Measurements from ENCODE around the gene SOX8. TPM values are rescaled to one million over a fixed set of nuclear protein-coding genes. Genes with fewer than 3 reads are reported as not detected.

SOX8 gene
- total RNA-seq, 4 donors from 2014 or later = 3.0 to 27.7 (median 11.4) TPM

DNA sequence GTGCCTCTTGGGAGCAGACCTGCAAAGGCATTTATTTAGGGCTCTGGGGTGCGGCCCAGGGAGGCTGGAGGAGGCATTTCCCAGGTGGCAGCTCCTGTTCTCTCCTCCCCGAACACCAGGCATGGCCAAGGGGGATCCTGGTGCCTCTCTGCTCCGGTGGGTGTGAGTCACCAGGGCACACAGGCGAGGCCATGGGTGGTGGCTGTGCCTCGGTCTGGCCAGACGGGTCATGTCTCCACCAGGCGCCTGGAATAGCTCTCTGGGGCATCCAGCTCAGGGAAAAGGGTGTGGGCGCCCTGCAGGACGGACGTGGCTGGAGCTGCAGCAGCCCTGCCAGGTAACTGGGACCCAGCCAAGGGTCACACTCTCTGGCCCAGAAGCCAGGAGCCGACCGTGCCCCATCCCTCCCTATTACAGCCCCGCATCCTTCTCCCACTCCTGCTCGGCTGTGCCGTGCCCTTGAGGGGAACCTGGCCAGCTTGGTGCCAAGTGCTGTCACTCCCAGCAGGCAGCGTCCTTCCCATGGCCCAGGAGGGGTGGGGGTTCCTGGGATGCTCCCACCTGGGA is 25.8 kb downstream of the SOX8 start:
- H3K4me3 ChIP-seq (ENCODE audit: low read depth, poor library complexity, severe bottlenecking) = no peak overlapping the region
- no peak for DNase-seq (ENCODE audit: low spot score in 2 of 2)
- 53 to 54% methylated on average over 12 to 14 of the region's 16 CpGs for WGBS, 2 donors
- TF ChIP-seq, protein P1, sequence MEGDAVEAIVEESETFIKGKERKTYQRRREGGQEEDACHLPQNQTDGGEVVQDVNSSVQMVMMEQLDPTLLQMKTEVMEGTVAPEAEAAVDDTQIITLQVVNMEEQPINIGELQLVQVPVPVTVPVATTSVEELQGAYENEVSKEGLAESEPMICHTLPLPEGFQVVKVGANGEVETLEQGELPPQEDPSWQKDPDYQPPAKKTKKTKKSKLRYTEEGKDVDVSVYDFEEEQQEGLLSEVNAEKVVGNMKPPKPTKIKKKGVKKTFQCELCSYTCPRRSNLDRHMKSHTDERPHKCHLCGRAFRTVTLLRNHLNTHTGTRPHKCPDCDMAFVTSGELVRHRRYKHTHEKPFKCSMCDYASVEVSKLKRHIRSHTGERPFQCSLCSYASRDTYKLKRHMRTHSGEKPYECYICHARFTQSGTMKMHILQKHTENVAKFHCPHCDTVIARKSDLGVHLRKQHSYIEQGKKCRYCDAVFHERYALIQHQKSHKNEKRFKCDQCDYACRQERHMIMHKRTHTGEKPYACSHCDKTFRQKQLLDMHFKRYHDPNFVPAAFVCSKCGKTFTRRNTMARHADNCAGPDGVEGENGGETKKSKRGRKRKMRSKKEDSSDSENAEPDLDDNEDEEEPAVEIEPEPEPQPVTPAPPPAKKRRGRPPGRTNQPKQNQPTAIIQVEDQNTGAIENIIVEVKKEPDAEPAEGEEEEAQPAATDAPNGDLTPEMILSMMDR (IDR thresholded peaks at IDR 0.05) = no peak
- TF ChIP-seq POLR2A (IDR thresholded peaks at IDR 0.05) = no peak
- intact Hi-C loops (cut with DNase I; ENCODE audit: low total_unique reads) = no loop called here

DNA sequence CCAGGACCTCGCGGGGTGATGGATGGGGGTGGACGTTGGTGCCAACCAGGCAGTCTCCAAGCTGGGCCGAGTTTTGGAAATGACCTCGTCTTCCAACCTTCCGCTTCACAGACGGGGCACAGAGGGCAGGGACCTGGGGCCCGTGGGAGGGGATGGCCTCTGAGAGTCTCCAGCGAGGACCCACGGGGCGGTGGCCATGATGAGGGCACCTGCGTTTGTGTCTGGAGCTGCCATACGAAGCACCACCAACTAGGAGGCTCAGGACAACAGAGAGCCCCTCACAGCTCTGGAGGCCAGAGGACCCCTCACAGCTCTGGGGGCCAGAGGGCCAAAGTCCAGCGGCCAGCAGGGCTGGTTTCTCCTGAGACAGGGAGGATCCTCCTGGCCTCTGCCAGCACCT is 26.5 kb downstream of the SOX8 start:
- no peak for TF ChIP-seq POLR2A (IDR thresholded peaks at IDR 0.05)
- TF ChIP-seq, protein P1 (IDR thresholded peaks at IDR 0.05) = no peak
- H3K4me3 ChIP-seq (ENCODE audit: low read depth, poor library complexity, severe bottlenecking) = no peak overlapping the region
- intact Hi-C loops (cut with DNase I; ENCODE audit: low total_unique reads) = no loop called here
- DNase-seq (ENCODE audit: low spot score in 2 of 2) = no peak
- 82 to 86% methylated on average over 9 to 13 of the region's 14 CpGs for WGBS, 2 donors

DNA sequence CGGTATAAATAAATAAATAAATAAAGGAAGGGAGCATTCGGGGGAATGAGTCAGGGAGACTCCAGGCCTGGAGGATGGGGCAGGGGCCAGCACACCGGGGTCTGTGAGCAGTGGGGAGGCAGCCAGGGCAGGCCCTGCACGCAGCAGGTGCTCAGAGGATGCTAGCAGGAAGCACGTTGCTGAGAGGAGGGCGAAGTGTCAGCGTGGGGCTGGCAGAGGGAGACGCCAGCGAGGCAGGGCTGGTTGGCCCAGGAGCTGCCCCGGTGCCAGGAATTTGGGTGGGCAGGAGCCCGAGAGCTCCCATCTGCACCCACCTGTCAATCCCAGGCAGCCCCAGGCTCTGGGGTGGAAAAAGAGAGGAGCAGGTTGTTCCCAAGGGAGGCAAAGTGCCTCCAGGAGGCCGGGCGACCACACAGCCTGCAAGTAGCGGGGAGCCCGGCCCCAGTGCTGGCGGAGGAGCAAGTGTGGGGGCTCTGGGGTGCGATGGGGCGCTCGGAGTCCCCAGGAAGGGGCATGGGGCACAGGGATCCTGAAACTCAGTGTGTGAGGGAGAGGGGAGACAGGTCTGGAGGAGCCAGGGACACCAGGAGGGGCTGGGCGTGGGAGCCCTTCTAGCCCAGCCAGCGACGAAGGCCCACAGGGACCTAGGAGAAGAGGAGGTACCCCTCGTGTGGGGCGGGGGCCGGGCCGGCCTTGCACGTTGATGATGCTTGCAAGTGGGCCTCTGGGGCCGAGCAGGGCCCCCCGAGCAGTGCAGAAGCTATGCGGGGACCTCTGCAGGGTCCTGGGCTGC is 28.0 kb downstream of the SOX8 start:
- no peak for DNase-seq (ENCODE audit: low spot score in 2 of 2)
- no peak for TF ChIP-seq POLR2A (IDR thresholded peaks at IDR 0.05)
- TF ChIP-seq, protein P1 (IDR thresholded peaks at IDR 0.05) = no peak
- no peak overlapping the region for H3K4me3 ChIP-seq (ENCODE audit: low read depth, poor library complexity, severe bottlenecking)
- intact Hi-C loops (cut with DNase I; ENCODE audit: low total_unique reads) = no loop called here
- WGBS, 2 donors = 61 to 69% methylated on average over 28 to 29 of the region's 30 CpGs

DNA sequence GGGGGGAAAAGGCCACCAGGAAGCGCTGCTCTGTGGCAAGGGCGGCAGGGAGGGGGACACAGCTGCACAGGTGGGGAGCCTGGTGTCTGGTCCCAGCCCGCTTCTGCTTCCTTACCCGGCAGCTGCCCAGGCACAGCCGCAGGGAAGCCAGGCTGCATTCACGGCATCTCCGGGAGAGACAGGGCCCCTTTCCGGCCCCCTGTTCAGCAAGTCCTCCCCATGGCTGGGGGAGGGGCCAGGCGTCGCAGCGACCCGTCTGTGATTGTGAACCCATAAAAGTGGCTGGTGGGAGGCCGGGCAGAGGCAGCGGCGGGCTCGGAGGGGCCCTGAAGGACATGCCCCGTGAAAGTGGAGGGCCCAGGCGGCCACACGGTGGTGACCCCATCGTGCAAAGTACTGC is 28.7 kb downstream of the SOX8 start:
- intact Hi-C loops (cut with DNase I; ENCODE audit: low total_unique reads) = no loop called here
- H3K4me3 ChIP-seq (ENCODE audit: low read depth, poor library complexity, severe bottlenecking) = no peak overlapping the region
- TF ChIP-seq POLR2A (IDR thresholded peaks at IDR 0.05) = no peak
- TF ChIP-seq, protein P1 (IDR thresholded peaks at IDR 0.05) = no peak
- 26 to 38% methylated on average over 6 to 15 of the region's 20 CpGs for WGBS, 2 donors
- no peak for DNase-seq (ENCODE audit: low spot score in 2 of 2)

DNA sequence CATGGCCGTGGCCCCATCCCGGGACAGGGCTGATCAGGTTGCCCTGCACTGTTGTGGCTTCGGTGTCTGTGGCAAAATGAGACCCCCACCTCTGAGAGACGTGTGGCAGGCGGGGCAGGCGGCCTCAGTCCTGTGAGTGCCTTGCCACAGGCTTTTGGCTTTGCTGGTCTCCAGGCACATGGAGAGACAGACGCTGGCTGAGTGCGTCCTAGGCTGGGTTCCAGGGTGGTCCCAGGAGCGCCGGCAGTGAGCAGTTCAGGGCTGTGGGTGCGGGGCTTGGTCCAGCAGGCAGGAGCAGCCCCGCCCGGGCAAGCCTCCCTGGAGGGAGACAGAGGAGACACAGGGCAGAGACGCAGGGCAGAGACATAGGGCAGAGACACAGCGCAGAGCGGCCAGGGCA is 29.2 kb downstream of the SOX8 start:
- H3K4me3 ChIP-seq (ENCODE audit: low read depth, poor library complexity, severe bottlenecking) = no peak overlapping the region
- WGBS, 2 donors = 52 to 53% methylated on average over 12 to 16 of the region's 16 CpGs
- DNase-seq (ENCODE audit: low spot score in 2 of 2) = no peak
- TF ChIP-seq, protein P1 (IDR thresholded peaks at IDR 0.05) = no peak
- TF ChIP-seq POLR2A (IDR thresholded peaks at IDR 0.05) = no peak
- intact Hi-C loops (cut with DNase I; ENCODE audit: low total_unique reads) = no loop called here

All from lower leg skin (tissue), 4 donors.